Skeletal muscle tissue (tissue), 4 donors: ENCODE data around the gene SMOC2. TPM values are rescaled to one million over a fixed set of nuclear protein-coding genes. Genes with fewer than 3 reads are reported as not detected.

ENCODE experiments used
- H3K27ac ChIP-seq: one replicate; pipeline ENCODE4 v1.7.0; 2013; ENCODE audit warnings: mild to moderate bottlenecking, low read depth, low read length, inconsistent platforms
- H3K27me3 ChIP-seq, 3 donors: one replicate each; pipeline ENCODE4 v1.7.0; 2013; ENCODE audit warnings: low read length in 3 of 3; ENCODE audit not compliant: control insufficient read depth in 3 of 3, insufficient read depth in 3 of 3
- H3K36me3 ChIP-seq, 3 donors: one replicate each; pipeline ENCODE4 v1.7.0; 2013; ENCODE audit warnings: low read length in 3 of 3; ENCODE audit not compliant: control insufficient read depth in 3 of 3, insufficient read depth in 3 of 3
- H3K4me1 ChIP-seq, 3 donors: one replicate each; pipeline ENCODE4 v1.7.0; 2013; ENCODE audit warnings: low read length in 3 of 3, mild to moderate bottlenecking in 3 of 3; ENCODE audit not compliant: control insufficient read depth in 3 of 3, insufficient read depth in 3 of 3
- H3K4me3 ChIP-seq, 3 donors: one replicate each; pipeline ENCODE4 v1.7.0; 2013; ENCODE audit warnings: low read length in 3 of 3
- H3K9ac ChIP-seq, 3 donors: one replicate each; pipeline ENCODE4 v1.7.0; 2013; ENCODE audit warnings: low read length in 3 of 3, mild to moderate bottlenecking in 3 of 3, moderate library complexity in 2 of 3, low read depth in 1 of 3
- H3K9me3 ChIP-seq, 3 donors: one replicate each; pipeline ENCODE4 v1.7.0; 2013; ENCODE audit warnings: low read length in 3 of 3; ENCODE audit not compliant: control insufficient read depth in 3 of 3
- total RNA-seq: library from RNA; depleted of rRNA; stranded (reverse); fragments of >200 nt; gene quantifications from one replicate; pipeline ENCODE4 v1.2.3, GENCODE V29; 2014
- donor health status: Osteomylitis.

The SMOC2 gene
- total RNA-seq, 1 donor from 2014 or later, result 26.6 TPM

DNA sequence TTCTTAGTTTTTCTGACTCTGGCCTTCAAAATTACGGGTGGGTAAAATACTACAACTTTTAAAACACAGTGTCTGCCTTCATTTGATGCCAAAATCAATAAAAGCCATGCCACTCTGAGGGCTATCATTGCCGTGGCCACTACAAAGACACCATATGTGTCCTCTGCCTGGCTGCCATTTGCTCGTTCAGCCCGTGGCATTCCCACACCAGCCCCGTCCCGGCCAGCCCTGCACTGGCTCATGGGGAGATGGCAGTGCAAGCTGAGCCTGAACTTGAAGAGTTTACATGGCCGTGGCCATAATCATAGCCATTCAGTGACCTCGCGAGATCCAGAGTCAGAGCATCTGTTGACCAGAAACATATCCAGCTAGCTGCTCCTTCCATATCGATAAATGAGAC lies 79.2 kb downstream of the SMOC2 start:
- Histone ChIP-seq H3K27me3 (peaks cover 0 to 3% (median 0%) of the 10 kb centered on the region in 3 donors), H3K4me3 (no peak overlapping the region), H3K9me3 (no peaks in the 10 kb centered on the region), H3K4me1 (peaks cover 0 to 3% (median 0%) of the 10 kb centered on the region in 3 donors), H3K27ac (no peak overlapping the region), H3K9ac (no peak overlapping the region), H3K36me3 (peaks cover 0 to 7% (median 2%) of the 10 kb centered on the region in 3 donors)

DNA sequence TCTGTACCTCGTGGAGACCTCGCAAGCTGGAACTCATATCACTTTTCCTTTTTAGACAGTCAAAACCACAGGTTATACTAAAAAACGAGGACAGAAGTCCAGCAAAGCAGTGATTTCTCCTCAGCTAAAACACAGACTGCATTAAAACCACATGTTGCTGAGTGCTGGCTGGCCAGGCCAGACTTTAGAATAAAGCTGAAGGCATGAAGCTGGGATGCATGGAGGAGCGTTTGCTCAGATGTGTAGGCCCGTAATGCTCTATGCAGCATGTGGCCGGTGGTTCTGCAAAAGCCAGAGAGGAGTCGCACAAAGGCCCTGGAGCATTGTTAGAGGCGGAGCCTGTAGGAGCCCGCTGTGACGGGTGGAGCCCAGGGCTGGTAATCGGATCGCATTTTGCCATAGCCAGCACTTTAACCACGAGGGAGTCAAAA lies 83.6 kb downstream of the SMOC2 start:
- peaks cover 0 to 5% (median 0%) of the 10 kb centered on the region in 3 donors for H3K27me3 ChIP-seq
- H3K4me1 ChIP-seq, result peaks cover 8 to 10% (median 10%) of the 10 kb centered on the region in 3 donors
- H3K9me3 ChIP-seq, result no peaks in the 10 kb centered on the region
- H3K27ac ChIP-seq, result no peak overlapping the region
- H3K9ac ChIP-seq, result no peak overlapping the region
- no peak overlapping the region for H3K4me3 ChIP-seq
- H3K36me3 ChIP-seq, result no peaks in the 10 kb centered on the region

DNA sequence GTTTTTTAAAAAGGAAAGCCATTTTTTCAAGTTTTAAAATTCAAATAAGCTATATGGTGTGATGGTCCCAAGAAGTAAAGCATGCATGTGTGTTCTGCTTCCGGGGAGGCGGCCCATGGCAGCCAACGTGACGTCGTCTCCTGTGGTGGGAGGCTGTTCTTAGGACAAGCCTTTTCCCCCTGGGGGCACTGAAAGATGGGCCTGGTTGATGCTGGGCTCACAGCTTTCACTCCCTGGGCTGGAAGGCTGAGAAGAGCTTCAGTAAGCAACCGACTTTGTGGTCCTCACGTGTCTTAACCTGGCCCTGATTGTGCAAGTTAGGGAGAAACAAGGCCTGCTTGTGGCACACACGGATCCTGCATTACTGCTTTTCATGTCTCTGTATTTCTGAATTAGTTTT lies 84.1 kb downstream of the SMOC2 start:
- H3K9me3 ChIP-seq, result no peaks in the 10 kb centered on the region
- peaks cover 0 to 6% (median 0%) of the 10 kb centered on the region in 3 donors for H3K27me3 ChIP-seq
- H3K9ac ChIP-seq, result no peak overlapping the region
- H3K27ac ChIP-seq, result no peak overlapping the region
- peaks cover 8 to 10% (median 10%) of the 10 kb centered on the region in 3 donors for H3K4me1 ChIP-seq
- H3K4me3 ChIP-seq, result no peak overlapping the region
- no peaks in the 10 kb centered on the region for H3K36me3 ChIP-seq

DNA sequence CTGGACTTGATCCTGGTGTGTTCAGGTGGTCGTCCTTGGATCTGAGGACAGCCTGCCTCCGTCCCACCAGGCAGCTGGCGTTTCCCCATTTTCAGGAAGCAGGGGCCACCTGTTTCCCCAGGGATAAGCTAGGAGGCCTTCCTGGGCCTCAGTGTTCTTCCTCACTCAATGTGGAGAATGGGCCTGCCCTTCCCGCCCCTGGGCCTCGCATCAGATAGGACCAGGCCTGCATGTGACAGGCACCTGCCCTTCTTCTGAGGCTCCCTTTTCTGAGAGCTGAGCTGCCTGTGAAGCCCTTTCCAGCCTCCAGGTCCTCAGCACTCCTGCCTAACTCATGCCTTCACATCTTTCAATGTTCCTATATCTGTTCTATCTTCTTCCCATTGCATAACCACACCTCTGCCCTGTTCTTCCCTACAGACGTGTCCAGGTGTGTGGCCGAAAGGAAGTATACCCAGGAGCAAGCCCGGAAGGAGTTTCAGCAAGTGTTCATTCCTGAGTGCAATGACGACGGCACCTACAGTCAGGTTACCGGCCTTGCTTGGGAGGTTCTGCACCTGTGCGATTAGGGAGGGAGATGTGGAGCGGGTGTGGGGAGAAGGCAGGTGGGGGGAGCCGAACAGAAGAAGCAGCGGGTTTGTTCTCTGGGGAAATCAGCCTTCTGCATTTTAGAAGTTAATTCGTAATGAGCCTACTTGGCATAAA lies 85.1 kb downstream of the SMOC2 start:
- Histone ChIP-seq H3K9ac (no peak overlapping the region), H3K4me3 (no peak overlapping the region), H3K27ac (no peak overlapping the region), H3K36me3 (no peaks in the 10 kb centered on the region), H3K9me3 (no peaks in the 10 kb centered on the region), H3K4me1 (peaks cover 8 to 10% (median 10%) of the 10 kb centered on the region in 3 donors), H3K27me3 (peaks cover 0 to 6% (median 0%) of the 10 kb centered on the region in 3 donors)

DNA sequence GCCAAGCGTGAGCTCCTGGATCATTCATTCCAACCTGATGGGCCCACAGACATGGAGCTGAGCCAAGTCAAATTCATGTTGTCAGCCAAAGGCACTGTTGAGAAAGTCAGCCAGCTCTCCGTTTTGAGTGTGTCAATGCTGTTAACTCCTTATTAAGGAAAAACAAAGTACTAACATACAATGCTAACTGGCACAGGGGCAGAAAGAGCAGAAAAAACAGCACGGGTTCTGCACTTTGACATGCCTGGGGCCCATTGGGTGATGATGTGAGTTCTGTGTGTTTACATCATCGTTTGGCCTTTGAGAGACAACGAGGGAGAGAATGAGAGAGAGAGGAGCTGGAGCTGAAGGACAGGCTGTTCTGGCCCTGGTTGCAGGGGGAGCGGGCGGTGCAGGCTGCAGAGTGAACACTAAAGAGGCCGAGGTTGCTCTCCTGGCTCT lies 85.9 kb downstream of the SMOC2 start:
- Histone ChIP-seq H3K4me1 (peaks cover 8 to 10% (median 10%) of the 10 kb centered on the region in 3 donors), H3K4me3 (no peak overlapping the region), H3K27me3 (peaks cover 0 to 6% (median 0%) of the 10 kb centered on the region in 3 donors), H3K9me3 (no peaks in the 10 kb centered on the region), H3K36me3 (no peaks in the 10 kb centered on the region), H3K9ac (no peak overlapping the region), H3K27ac (no peak overlapping the region)

DNA sequence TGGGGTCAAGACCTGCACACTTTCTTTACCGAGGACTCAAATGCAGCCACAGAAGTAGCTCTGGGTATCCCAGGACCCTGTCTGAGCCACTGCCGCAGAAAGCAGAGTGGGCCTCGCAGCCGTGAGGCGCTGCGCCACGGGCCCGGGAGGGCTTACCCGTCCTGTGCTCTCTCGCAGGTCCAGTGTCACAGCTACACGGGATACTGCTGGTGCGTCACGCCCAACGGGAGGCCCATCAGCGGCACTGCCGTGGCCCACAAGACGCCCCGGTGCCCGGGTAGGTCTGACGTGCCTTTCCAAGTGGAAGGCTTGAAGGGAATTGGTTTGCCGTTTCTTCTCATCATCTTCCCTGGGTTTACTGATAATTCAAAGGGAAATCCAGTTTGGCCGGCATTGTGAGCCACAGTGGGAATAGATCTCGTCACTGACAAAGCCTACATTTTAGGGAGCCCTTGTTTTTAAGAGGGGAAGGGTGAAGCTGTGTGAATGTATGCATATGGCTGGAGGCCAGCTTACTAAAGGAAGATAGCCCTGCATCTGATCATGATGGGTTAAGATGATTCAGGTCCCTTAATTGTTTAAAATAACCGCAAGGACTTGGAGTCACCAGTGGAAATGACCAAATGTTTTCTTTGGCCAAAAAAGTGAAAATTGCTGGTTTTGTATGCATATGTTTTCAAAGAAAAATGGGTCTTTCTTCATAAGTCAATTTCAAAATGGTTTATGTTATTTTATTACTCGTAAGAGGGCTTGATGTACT lies 86.6 kb downstream of the SMOC2 start:
- peaks cover 10 to 13% (median 10%) of the 10 kb centered on the region in 3 donors for H3K4me1 ChIP-seq
- H3K27me3 ChIP-seq, result peaks cover 0 to 6% (median 0%) of the 10 kb centered on the region in 3 donors
- no peaks in the 10 kb centered on the region for H3K36me3 ChIP-seq
- H3K4me3 ChIP-seq, result no peak overlapping the region
- H3K9me3 ChIP-seq, result no peaks in the 10 kb centered on the region
- no peak overlapping the region for H3K9ac ChIP-seq
- H3K27ac ChIP-seq, result no peak overlapping the region

DNA sequence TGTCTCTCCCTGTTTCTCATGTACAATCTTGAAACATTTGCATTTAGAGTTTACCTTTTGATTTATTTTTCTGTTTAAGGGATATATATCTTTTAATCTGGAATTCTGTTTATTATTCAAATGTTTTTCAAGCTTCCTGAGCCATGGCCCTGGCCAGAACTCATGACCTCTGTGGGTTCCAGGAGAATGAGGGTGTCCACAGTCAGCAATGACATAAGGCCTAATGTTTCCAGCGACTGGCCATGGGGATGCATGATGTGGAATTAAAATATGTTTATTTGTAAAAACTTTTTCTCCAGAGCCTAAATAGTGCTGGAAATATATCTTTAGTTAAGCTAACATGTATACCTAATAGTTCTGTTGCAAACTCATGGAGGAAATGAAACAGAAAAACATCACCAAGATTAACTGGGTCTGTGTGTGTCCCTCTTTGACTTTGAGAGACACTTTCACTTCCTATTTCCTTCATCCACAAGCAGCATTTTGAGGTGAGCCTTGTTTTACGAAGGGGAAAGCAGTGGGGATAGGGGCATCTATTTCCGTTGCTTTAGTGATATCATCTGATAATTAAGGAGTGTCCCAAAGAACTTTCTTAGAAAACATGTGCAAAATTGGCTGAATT lies 87.6 kb downstream of the SMOC2 start:
- H3K4me1 ChIP-seq, result peaks cover 10 to 17% (median 11%) of the 10 kb centered on the region in 3 donors
- no peaks in the 10 kb centered on the region for H3K9me3 ChIP-seq
- H3K9ac ChIP-seq, result no peak overlapping the region
- H3K36me3 ChIP-seq, result no peaks in the 10 kb centered on the region
- H3K27me3 ChIP-seq, result peaks cover 0 to 6% (median 0%) of the 10 kb centered on the region in 3 donors
- no peak overlapping the region for H3K4me3 ChIP-seq
- no peak overlapping the region for H3K27ac ChIP-seq

DNA sequence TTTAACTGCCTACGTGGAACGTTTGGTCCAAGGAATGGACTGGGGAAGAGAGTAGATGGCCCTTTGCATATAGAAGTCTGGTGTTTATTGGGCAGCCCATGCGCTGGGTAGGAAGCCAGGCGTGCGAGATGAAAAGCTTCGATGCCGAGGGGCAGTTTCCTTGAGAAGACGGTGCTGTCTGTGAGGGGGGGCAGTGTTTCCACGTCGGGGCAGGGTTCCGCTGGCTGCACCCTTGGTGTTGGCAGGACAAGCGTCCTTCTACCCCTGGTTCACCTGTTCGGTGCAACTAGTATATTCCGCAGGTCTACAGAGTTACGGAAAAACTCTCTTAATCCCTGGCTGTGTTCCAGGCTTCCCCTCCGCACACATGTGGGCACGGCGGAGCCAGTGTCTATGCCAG lies 88.2 kb downstream of the SMOC2 start:
- peaks cover 10 to 19% (median 11%) of the 10 kb centered on the region in 3 donors for H3K4me1 ChIP-seq
- H3K9ac ChIP-seq, result no peak overlapping the region
- H3K4me3 ChIP-seq, result no peak overlapping the region
- H3K9me3 ChIP-seq, result no peaks in the 10 kb centered on the region
- H3K36me3 ChIP-seq, result no peaks in the 10 kb centered on the region
- H3K27ac ChIP-seq, result no peak overlapping the region
- peaks cover 0 to 6% (median 0%) of the 10 kb centered on the region in 3 donors for H3K27me3 ChIP-seq

DNA sequence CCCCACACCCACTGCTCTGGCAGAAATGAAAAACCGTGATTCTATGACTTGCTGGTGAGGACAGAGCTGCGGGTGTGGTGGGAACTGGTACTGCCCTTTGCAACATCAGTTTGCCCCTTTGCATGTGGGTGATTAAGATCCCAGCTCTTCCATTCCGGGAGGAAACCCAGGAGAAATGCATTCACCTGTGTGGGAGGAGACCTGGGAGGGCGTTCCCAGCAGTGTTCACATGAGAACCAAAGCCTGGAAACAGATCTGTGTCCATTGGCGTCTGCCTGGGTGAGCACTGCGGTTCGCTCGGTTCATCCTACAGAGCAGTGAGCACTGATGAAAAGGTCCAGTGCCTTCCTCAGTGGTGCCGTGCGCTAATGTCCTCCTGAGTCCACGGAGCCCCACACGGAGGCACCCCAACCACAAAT lies 89.7 kb downstream of the SMOC2 start:
- Histone ChIP-seq H3K27ac (no peak overlapping the region), H3K27me3 (peaks cover 0 to 6% (median 0%) of the 10 kb centered on the region in 3 donors), H3K36me3 (no peaks in the 10 kb centered on the region), H3K9me3 (no peaks in the 10 kb centered on the region), H3K4me1 (peaks cover 6 to 19% (median 11%) of the 10 kb centered on the region in 3 donors), H3K9ac (no peak overlapping the region), H3K4me3 (no peak overlapping the region)
